GM18517 (cell line): Measurements from ENCODE around the gene SUPT6H.
A peak's percentile ranks its signal among the peaks of the same experiment; 100 is the strongest.
"Not testable (repeated sequence)": the region's sequence is repeated elsewhere in the genome, so short reads cannot be mapped to it uniquely, and the experiment has no call there.

Experiments
- ATAC-seq: cut with Tn5 transposase; IDR thresholded peaks from one replicate; pipeline ENCODE4 v1.9.1; 2021; ENCODE audit warnings: mild to moderate bottlenecking, moderate library complexity; ENCODE audit not compliant: unreplicated experiment

Gene SUPT6H

GRCh38 chr17:28717578-28718332, 55.8 kb downstream of the SUPT6H start, which contains the start of gene RAB34:
TSS of gene RAB34 (minus strand) at chr17:28717868. CDS start at chr17:28717266, 602 bp downstream.
- no peak for ATAC-seq

GRCh38 chr17:28718333-28719020, 56.5 kb downstream of the SUPT6H start:
- no peak for ATAC-seq

- ATAC-seq: peak; percentile 11
These were observed 57.0 kb downstream of the SUPT6H start for GRCh38 chr17:28719021-28719433.

- no peak for ATAC-seq
These were observed 58.4 kb downstream of the SUPT6H start for GRCh38 chr17:28720247-28720996.

GRCh38 chr17:28720997-28721329, 59.0 kb downstream of the SUPT6H start:
- not testable (repeated sequence) for ATAC-seq

GRCh38 chr17:28722417-28723158, 60.6 kb downstream of the SUPT6H start:
- no peak for ATAC-seq

- ATAC-seq: no peak
These were observed 61.3 kb downstream of the SUPT6H start for GRCh38 chr17:28723159-28723835.

GRCh38 chr17:28723836-28724499, 62.0 kb downstream of the SUPT6H start:
- ATAC-seq: not testable (repeated sequence)

- ATAC-seq: no peak
These were observed 62.6 kb downstream of the SUPT6H start for GRCh38 chr17:28724500-28725165.

GRCh38 chr17:28725166-28725659, 63.2 kb downstream of the SUPT6H start:
- ATAC-seq: no peak

GRCh38 chr17:28725660-28726225, 63.7 kb downstream of the SUPT6H start:
- no peak for ATAC-seq

- ATAC-seq: no peak
These were observed 64.2 kb downstream of the SUPT6H start, which contains the start of gene TLCD1 for GRCh38 chr17:28726226-28726626. TSS of gene TLCD1 (minus strand) at chr17:28726233. CDS start at chr17:28726097, 136 bp downstream.

GRCh38 chr17:28726627-28727491, 64.9 kb downstream of the SUPT6H start:
- ATAC-seq: peak; percentile 35

GRCh38 chr17:28728364-28729200, 66.6 kb downstream of the SUPT6H start, which contains the start of gene NEK8:
TSS of gene NEK8 (plus strand) at chr17:28728788. CDS start at chr17:28728814, 26 bp downstream.
- ATAC-seq: peak; percentile 37

GRCh38 chr17:28729950-28730330, 67.9 kb downstream of the SUPT6H start:
- no peak for ATAC-seq

GRCh38 chr17:28733346-28733745, 71.3 kb downstream of the SUPT6H start:
- ATAC-seq: no peak
